ENCODE results near the gene HNRNPA2B1.
"Not testable (repeated sequence)": the region's sequence is repeated elsewhere in the genome, so short reads cannot be mapped to it uniquely, and the experiment has no call there.

Gene HNRNPA2B1

GRCh38 chr7:26162431-26162830 lies 38.1 kb downstream of the HNRNPA2B1 start:
- no CpG with 5 or more reads among the region's 2 CpGs for WGBS (ENCODE audit: insufficient coverage, insufficient read length)
- Histone ChIP-seq H3K27me3 (ENCODE audit: control insufficient read depth, insufficient read depth, low read length) (no peaks in the 10 kb centered on the region), H3K36me3 (ENCODE audit: control insufficient read depth, insufficient read depth, low read length) (no peaks in the 10 kb centered on the region), H3K4me1 (ENCODE audit: control insufficient read depth, insufficient read depth, low read length) (peaks cover 7% of the 10 kb centered on the region), H3K4me3 (ENCODE audit: low read length) (no peak overlapping the region), H3K27ac (ENCODE audit: low read length) (no peak overlapping the region), H3K9me3 (ENCODE audit: control insufficient read depth, insufficient read depth, low read length) (no peaks in the 10 kb centered on the region)
- DNase-seq (ENCODE audit: low read depth, low spot score): no peak

- Histone ChIP-seq H3K27me3 (ENCODE audit: control insufficient read depth, insufficient read depth, low read length) (no peaks in the 10 kb centered on the region), H3K4me3 (ENCODE audit: low read length) (no peak overlapping the region), H3K9me3 (ENCODE audit: control insufficient read depth, insufficient read depth, low read length) (no peaks in the 10 kb centered on the region), H3K36me3 (ENCODE audit: control insufficient read depth, insufficient read depth, low read length) (no peaks in the 10 kb centered on the region), H3K27ac (ENCODE audit: low read length) (no peak overlapping the region), H3K4me1 (ENCODE audit: control insufficient read depth, insufficient read depth, low read length) (peaks cover 6% of the 10 kb centered on the region)
- no CpG with 5 or more reads among the region's 2 CpGs for WGBS (ENCODE audit: insufficient coverage, insufficient read length)
- no peak for DNase-seq (ENCODE audit: low read depth, low spot score)
Observed at GRCh38 chr7:26160896-26161295, 39.6 kb downstream of the HNRNPA2B1 start.

GRCh38 chr7:26159243-26159642 lies 41.3 kb downstream of the HNRNPA2B1 start:
- Histone ChIP-seq H3K4me1 (ENCODE audit: control insufficient read depth, insufficient read depth, low read length) (peaks cover 18% of the 10 kb centered on the region), H3K27me3 (ENCODE audit: control insufficient read depth, insufficient read depth, low read length) (no peaks in the 10 kb centered on the region), H3K27ac (ENCODE audit: low read length) (no peak overlapping the region), H3K36me3 (ENCODE audit: control insufficient read depth, insufficient read depth, low read length) (no peaks in the 10 kb centered on the region), H3K4me3 (ENCODE audit: low read length) (no peak overlapping the region), H3K9me3 (ENCODE audit: control insufficient read depth, insufficient read depth, low read length) (no peaks in the 10 kb centered on the region)
- no CpG with 5 or more reads among the region's 2 CpGs for WGBS (ENCODE audit: insufficient coverage, insufficient read length)
- no peak for DNase-seq (ENCODE audit: low read depth, low spot score)

GRCh38 chr7:26157520-26158105 lies 42.9 kb downstream of the HNRNPA2B1 start:
- H3K27me3 ChIP-seq (ENCODE audit: control insufficient read depth, insufficient read depth, low read length): no peaks in the 10 kb centered on the region
- WGBS (ENCODE audit: insufficient coverage, insufficient read length): no CpG with 5 or more reads among the region's 4 CpGs
- H3K4me1 ChIP-seq (ENCODE audit: control insufficient read depth, insufficient read depth, low read length): peaks cover 21% of the 10 kb centered on the region
- H3K4me3 ChIP-seq (ENCODE audit: low read length): no peak overlapping the region
- DNase-seq (ENCODE audit: low read depth, low spot score): no peak
- no peak overlapping the region for H3K27ac ChIP-seq (ENCODE audit: low read length)
- no peaks in the 10 kb centered on the region for H3K9me3 ChIP-seq (ENCODE audit: control insufficient read depth, insufficient read depth, low read length)
- H3K36me3 ChIP-seq (ENCODE audit: control insufficient read depth, insufficient read depth, low read length): no peaks in the 10 kb centered on the region

- no peak for DNase-seq (ENCODE audit: low read depth, low spot score)
- no peak overlapping the region for H3K4me3 ChIP-seq (ENCODE audit: low read length)
- H3K27ac ChIP-seq (ENCODE audit: low read length): no peak overlapping the region
- H3K9me3 ChIP-seq (ENCODE audit: control insufficient read depth, insufficient read depth, low read length): no peaks in the 10 kb centered on the region
- H3K36me3 ChIP-seq (ENCODE audit: control insufficient read depth, insufficient read depth, low read length): no peaks in the 10 kb centered on the region
- no peaks in the 10 kb centered on the region for H3K27me3 ChIP-seq (ENCODE audit: control insufficient read depth, insufficient read depth, low read length)
- peaks cover 22% of the 10 kb centered on the region for H3K4me1 ChIP-seq (ENCODE audit: control insufficient read depth, insufficient read depth, low read length)
- WGBS (ENCODE audit: insufficient coverage, insufficient read length): no CpG with 5 or more reads among the region's 20 CpGs
Observed at GRCh38 chr7:26156451-26157420, 43.8 kb downstream of the HNRNPA2B1 start.

- Histone ChIP-seq H3K27ac (ENCODE audit: low read length) (no peak overlapping the region), H3K27me3 (ENCODE audit: control insufficient read depth, insufficient read depth, low read length) (no peaks in the 10 kb centered on the region), H3K4me1 (ENCODE audit: control insufficient read depth, insufficient read depth, low read length) (peaks cover 23% of the 10 kb centered on the region), H3K9me3 (ENCODE audit: control insufficient read depth, insufficient read depth, low read length) (no peaks in the 10 kb centered on the region), H3K4me3 (ENCODE audit: low read length) (no peak overlapping the region), H3K36me3 (ENCODE audit: control insufficient read depth, insufficient read depth, low read length) (no peaks in the 10 kb centered on the region)
- no peak for DNase-seq (ENCODE audit: low read depth, low spot score)
- no CpG with 5 or more reads among the region's 8 CpGs for WGBS (ENCODE audit: insufficient coverage, insufficient read length)
Observed at GRCh38 chr7:26155531-26156375, 44.8 kb downstream of the HNRNPA2B1 start.

- Histone ChIP-seq H3K27ac (ENCODE audit: low read length) (no peak overlapping the region), H3K9me3 (ENCODE audit: control insufficient read depth, insufficient read depth, low read length) (no peaks in the 10 kb centered on the region), H3K27me3 (ENCODE audit: control insufficient read depth, insufficient read depth, low read length) (no peaks in the 10 kb centered on the region), H3K4me3 (ENCODE audit: low read length) (peak overlapping the region; percentile 65; the same call in 1 of the 2 replicates), H3K36me3 (ENCODE audit: control insufficient read depth, insufficient read depth, low read length) (no peaks in the 10 kb centered on the region), H3K4me1 (ENCODE audit: control insufficient read depth, insufficient read depth, low read length) (peaks cover 23% of the 10 kb centered on the region)
- DNase-seq (ENCODE audit: low read depth, low spot score): peak; percentile 88
- no CpG with 5 or more reads among the region's 15 CpGs for WGBS (ENCODE audit: insufficient coverage, insufficient read length)
Observed at GRCh38 chr7:26153823-26154783, 46.4 kb downstream of the HNRNPA2B1 start.

- Histone ChIP-seq H3K27me3 (ENCODE audit: control insufficient read depth, insufficient read depth, low read length) (no peaks in the 10 kb centered on the region), H3K9me3 (ENCODE audit: control insufficient read depth, insufficient read depth, low read length) (no peaks in the 10 kb centered on the region), H3K4me1 (ENCODE audit: control insufficient read depth, insufficient read depth, low read length) (peaks cover 19% of the 10 kb centered on the region; the same call in 1 of the 2 replicates), H3K4me3 (ENCODE audit: low read length) (peak overlapping the region; percentile 65), H3K36me3 (ENCODE audit: control insufficient read depth, insufficient read depth, low read length) (no peaks in the 10 kb centered on the region), H3K27ac (ENCODE audit: low read length) (peak overlapping the region; percentile 54)
- DNase-seq (ENCODE audit: low read depth, low spot score): no peak
- WGBS (ENCODE audit: insufficient coverage, insufficient read length): no CpG with 5 or more reads among the region's 18 CpGs
Observed at GRCh38 chr7:26153241-26153822, 47.2 kb downstream of the HNRNPA2B1 start.

GRCh38 chr7:26152782-26153240 lies 47.7 kb downstream of the HNRNPA2B1 start:
- WGBS (ENCODE audit: insufficient coverage, insufficient read length): no CpG with 5 or more reads among the region's 54 CpGs
- H3K27ac ChIP-seq (ENCODE audit: low read length); DNase-seq (ENCODE audit: low read depth, low spot score); H3K9me3 ChIP-seq (ENCODE audit: control insufficient read depth, insufficient read depth, low read length); H3K27me3 ChIP-seq (ENCODE audit: control insufficient read depth, insufficient read depth, low read length); H3K36me3 ChIP-seq (ENCODE audit: control insufficient read depth, insufficient read depth, low read length): not testable (repeated sequence)
- peaks cover 19% of the 10 kb centered on the region; the same call in 1 of the 2 replicates for H3K4me1 ChIP-seq (ENCODE audit: control insufficient read depth, insufficient read depth, low read length)
- H3K4me3 ChIP-seq (ENCODE audit: low read length): peak overlapping the region; percentile 65
